ENCODE measurements around the gene BEND3. TPM values are rescaled to one million over a fixed set of nuclear protein-coding genes. Genes with fewer than 3 reads are reported as not detected.

Gene BEND3
- total RNA-seq, 1 experiment from 2014 or later = 70.2 TPM

GRCh38 chr6:107152638-107153430 lies 37.5 kb upstream of the BEND3 start:
- Histone ChIP-seq H3K4me2 (ENCODE audit: insufficient read depth, insufficient read length, low read length) (no peak overlapping the region), H3K9me3 (ENCODE audit: control insufficient read depth, low read depth, low read length) (no peaks in the 10 kb centered on the region), H2BK12ac (ENCODE audit: insufficient read length, low read depth, low read length) (no peak overlapping the region), H3K27me3 (ENCODE audit: insufficient read depth, low read length) (no peaks in the 10 kb centered on the region), H2AK5ac (ENCODE audit: insufficient read length, low read length) (no peak overlapping the region), H4K5ac (ENCODE audit: insufficient read length, low read depth, low read length) (no peak overlapping the region), H3K4me1 (ENCODE audit: insufficient read depth, low read length) (no peaks in the 10 kb centered on the region; the same call in 1 of the 2 replicates), H3K23ac (ENCODE audit: insufficient read length, low read depth, low read length) (no peak overlapping the region), H4K20me1 (ENCODE audit: control insufficient read depth, insufficient read depth, insufficient read length) (no peaks in the 10 kb centered on the region), H3K14ac (ENCODE audit: insufficient read depth, low read length) (no peak overlapping the region), H2AFZ (ENCODE audit: low read length) (no peak overlapping the region), H2BK20ac (ENCODE audit: low read depth, low read length, poor library complexity, severe bottlenecking) (no peak overlapping the region), H4K91ac (ENCODE audit: insufficient read length, low read depth, low read length) (no peak overlapping the region), H3K4ac (ENCODE audit: low read depth, low read length) (no peak overlapping the region), H3K23me2 (ENCODE audit: insufficient read length, low read depth, low read length, poor library complexity, severe bottlenecking) (no peaks in the 10 kb centered on the region), H3K79me2 (ENCODE audit: insufficient read depth, low read length) (no peaks in the 10 kb centered on the region), H3K27ac (ENCODE audit: insufficient read length, low read depth, low read length) (no peak overlapping the region), H4K8ac (replicated peaks; ENCODE audit: insufficient read length, low read depth, low read length) (no peak overlapping the region), H3T11ph (ENCODE audit: low read length) (no peak overlapping the region), H2BK5ac (ENCODE audit: insufficient read length, low read length) (no peak overlapping the region), H3K9ac (ENCODE audit: extremely low read depth, insufficient read length, low read length) (no peak overlapping the region), H3K79me1 (ENCODE audit: insufficient read depth, low read depth, low read length, poor library complexity, severe bottlenecking) (no peaks in the 10 kb centered on the region), H2BK120ac (ENCODE audit: low read depth, low read length, poor library complexity, severe bottlenecking) (no peak overlapping the region), H3K56ac (ENCODE audit: insufficient read length, low read depth, low read length) (no peak overlapping the region), H2BK15ac (ENCODE audit: low read depth, low read length) (no peak overlapping the region), H3K18ac (ENCODE audit: insufficient read length, low read depth, low read length) (no peak overlapping the region)
- Mint-ChIP-seq H3K27me3 (ENCODE audit: low read depth) (no peaks in the 10 kb centered on the region), H3K4me1 (peaks cover 23 to 29% of the 10 kb centered on the region in 2 experiments), H3K9me3 (no peaks in the 10 kb centered on the region; a peak in 1 of 5 replicates), H3K4me3 (no peak overlapping the region), H3K36me3 (ENCODE audit: insufficient read depth in 1 of 3, low read depth in 3 of 3) (no peaks in the 10 kb centered on the region; a peak in 1 of 7 replicates), H3K27ac (0 out of 7 replicates have a peak overlapping the region, but pooled peaks of 1 of the 3 experiments have one; percentile 20)
- TF ChIP-seq, protein P1, sequence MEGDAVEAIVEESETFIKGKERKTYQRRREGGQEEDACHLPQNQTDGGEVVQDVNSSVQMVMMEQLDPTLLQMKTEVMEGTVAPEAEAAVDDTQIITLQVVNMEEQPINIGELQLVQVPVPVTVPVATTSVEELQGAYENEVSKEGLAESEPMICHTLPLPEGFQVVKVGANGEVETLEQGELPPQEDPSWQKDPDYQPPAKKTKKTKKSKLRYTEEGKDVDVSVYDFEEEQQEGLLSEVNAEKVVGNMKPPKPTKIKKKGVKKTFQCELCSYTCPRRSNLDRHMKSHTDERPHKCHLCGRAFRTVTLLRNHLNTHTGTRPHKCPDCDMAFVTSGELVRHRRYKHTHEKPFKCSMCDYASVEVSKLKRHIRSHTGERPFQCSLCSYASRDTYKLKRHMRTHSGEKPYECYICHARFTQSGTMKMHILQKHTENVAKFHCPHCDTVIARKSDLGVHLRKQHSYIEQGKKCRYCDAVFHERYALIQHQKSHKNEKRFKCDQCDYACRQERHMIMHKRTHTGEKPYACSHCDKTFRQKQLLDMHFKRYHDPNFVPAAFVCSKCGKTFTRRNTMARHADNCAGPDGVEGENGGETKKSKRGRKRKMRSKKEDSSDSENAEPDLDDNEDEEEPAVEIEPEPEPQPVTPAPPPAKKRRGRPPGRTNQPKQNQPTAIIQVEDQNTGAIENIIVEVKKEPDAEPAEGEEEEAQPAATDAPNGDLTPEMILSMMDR (conservative IDR thresholded peaks at IDR 0.05) = no peak
- no CpG with 5 or more reads among the region's 8 CpGs for WGBS (ENCODE audit: extremely low coverage, insufficient read length, low lambda C conversion rate)
- DNase-seq = no peak

All from H9 (cell line).